A549 (cell line): ENCODE data around the gene LAMA2.

ENCODE experiments used
- CHD4 ChIP-seq: fragments of 200-600 bp; sonication (generic); IDR thresholded peaks from 2 replicates; pipeline ENCODE4 v1.6.1; 2016; ENCODE audit warnings: antibody characterized with exemption, mild to moderate bottlenecking, borderline replicate concordance
- CTCF ChIP-seq: fragments of >200 bp; sonication (Bioruptor Twin); formaldehyde crosslinking; IDR thresholded peaks from 3 replicates; pipeline ENCODE4 v1.5.1; 2016
- JUN ChIP-seq, 2 experiments: fragments of >200 bp; sonication (Bioruptor Twin); formaldehyde crosslinking; IDR thresholded peaks; 2 replicates in 1 of 2; 3 replicates in 1 of 2; pipeline ENCODE4 v1.6.1; 2016 to 2017
- MAFK ChIP-seq: fragments of 450-650 bp; IDR thresholded peaks from 2 replicates; pipeline ENCODE4 v1.6.1; 2014; ENCODE audit not compliant: partially characterized antibody
- MAX ChIP-seq: IDR thresholded peaks from 2 replicates; pipeline ENCODE4 v1.6.1; 2012
- NR3C1 ChIP-seq: fragments of >200 bp; sonication (Bioruptor Twin); formaldehyde crosslinking; IDR thresholded peaks from 3 replicates; pipeline ENCODE4 v1.6.1; 2017
- POLR2A ChIP-seq: IDR thresholded peaks from 2 replicates; pipeline ENCODE4 v1.6.1; 2012; ENCODE audit warnings: mild to moderate bottlenecking, low read length
- RCOR1 ChIP-seq: fragments of 150-350 bp; IDR thresholded peaks from 2 replicates; pipeline ENCODE4 v1.6.1; 2014; ENCODE audit warnings: antibody characterized with exemption, low read length, low read depth
- SMC3 ChIP-seq: fragments of >200 bp; sonication (Bioruptor Twin); formaldehyde crosslinking; IDR thresholded peaks from 3 replicates; pipeline ENCODE4 v1.6.1; 2018; ENCODE audit warnings: inconsistent platforms
- TP53 ChIP-seq: fragments of 250-450 bp; sonication (Bioruptor Pico); IDR thresholded peaks from 2 replicates; pipeline ENCODE4 v1.5.0; 2021; ENCODE audit warnings: mild to moderate bottlenecking, moderate library complexity
- USF2 ChIP-seq: fragments of 450-650 bp; IDR thresholded peaks from 2 replicates; pipeline ENCODE4 v1.6.1; 2014; ENCODE audit warnings: antibody characterized with exemption
- ZC3H11A ChIP-seq: fragments of 450-650 bp; IDR thresholded peaks from 2 replicates; pipeline ENCODE4 v1.6.1; 2014; ENCODE audit warnings: antibody characterized with exemption, mild to moderate bottlenecking

- TF ChIP-seq CTCF (no peak), RCOR1 (no peak), ZC3H11A (no peak), TP53 (CRISPR knock-in tag) (no peak), POLR2A (no peak), MAFK (no peak), CHD4 (no peak), SMC3 (no peak), MAX (no peak), JUN (IDR thresholded peaks at IDR 0.05) (no peak), USF2 (no peak), NR3C1 (no peak)
These were observed 280.6 kb downstream of the LAMA2 start for GRCh38 chr6:129163551-129163950.
